Motor neuron (in vitro differentiated cells): ENCODE results near the gene GRAMD4. TPM values are rescaled to one million over a fixed set of nuclear protein-coding genes. Genes with fewer than 3 reads are reported as not detected.

ENCODE experiments used
- ATAC-seq, 8 experiments: fragments of 200-7000 bp; cut with Tn5 transposase; replicated peaks in 6 of 8; 2 replicates each; pipeline ENCODE4 v1.8.0; 2021; ENCODE audit warnings: mild to moderate bottlenecking in 8 of 8, moderate library complexity in 8 of 8
- H3K27ac ChIP-seq, 2 donors: fragments of 250-450 bp; sonication (Bioruptor Pico); 2 replicates each; pipeline ENCODE4 v1.9.0; 2021; ENCODE audit warnings: antibody characterized with exemption in 2 of 2, mild to moderate bottlenecking in 2 of 2, moderate library complexity in 1 of 2
- H3K4me1 ChIP-seq, 2 donors: fragments of 250-450 bp; sonication (Bioruptor Pico); replicated peaks in 1 of 2; 2 replicates each; pipeline ENCODE4 v1.6.1; 2021; ENCODE audit warnings: antibody characterized with exemption in 2 of 2, mild to moderate bottlenecking in 2 of 2, moderate library complexity in 1 of 2
- H3K4me3 ChIP-seq, 5 donors: fragments of 250-450 bp; sonication (Bioruptor Pico); 2 replicates each; pipeline ENCODE4 v1.9.0; 2021; ENCODE audit warnings: antibody characterized with exemption in 5 of 5, mild to moderate bottlenecking in 5 of 5, moderate library complexity in 4 of 5
- WGBS, 10 experiments: fragments of 450-650 bp; shearing (Covaris generic); methylation state at CpG; one replicate each; pipeline ENCODE4 v1.0.0; 2022; 5-methylcytosine and 5-hydroxymethylcytosine counted together
- in situ Hi-C, 9 experiments: fragments of 400-800 bp; cut with MboI; loops; one replicate each; pipeline ENCODE4 v1.15.0; 2021; ENCODE audit warnings: low sequenced_read_pairs in 9 of 9, low pct_unique_long_range_greater_than_20kb in 2 of 9; ENCODE audit not compliant: unreplicated experiment in 9 of 9
- total RNA-seq, 8 experiments: library from RNA; unstranded; fragments of 300-600 nt; gene quantifications; 2 replicates each; pipeline versions ENCODE4 v1.2.3 to v1.2.4, GENCODE V29; 2022

The GRAMD4 gene
- total RNA-seq, 8 experiments from 2014 or later: 4.3 to 28.8 (median 20.2) TPM

- Histone ChIP-seq H3K27ac (no peak overlapping the region), H3K4me1 (peaks cover 0 to 7% of the 10 kb centered on the region in 2 donors), H3K4me3 (no peak overlapping the region)
- 75 to 100% (median 99%) methylated on average over 2 to 12 of the region's 33 CpGs; no CpG with 5 or more reads in 5 of the 10 experiments for WGBS, 10 experiments
- in situ Hi-C loops: no loop called here
- no peak for ATAC-seq
These were observed 81.1 kb downstream of the GRAMD4 start for GRCh38 chr22:46701262-46701661.

GRCh38 chr22:46703171-46703995 lies 83.2 kb downstream of the GRAMD4 start:
- ATAC-seq: peak in 2 of 8 experiments; percentile 23 to 27
- Histone ChIP-seq H3K4me1 (peaks cover 0 to 7% of the 10 kb centered on the region in 2 donors), H3K27ac (no peak overlapping the region), H3K4me3 (no peak overlapping the region)
- WGBS, 10 experiments: 60 to 100% (median 86%) methylated on average over 1 to 5 of the region's 26 CpGs; no CpG with 5 or more reads in 6 of the 10 experiments
- in situ Hi-C loops: no loop called here

- 78 to 100% (median 83%) methylated on average over 1 to 5 of the region's 6 CpGs; no CpG with 5 or more reads in 5 of the 10 experiments for WGBS, 10 experiments
- Histone ChIP-seq H3K4me3 (no peak overlapping the region), H3K4me1 (peaks cover 0 to 7% of the 10 kb centered on the region in 2 donors), H3K27ac (no peak overlapping the region)
- in situ Hi-C loops: no loop called here
- no peak for ATAC-seq
These were observed 83.8 kb downstream of the GRAMD4 start for GRCh38 chr22:46703996-46704370.

GRCh38 chr22:46706060-46706459 lies 85.9 kb downstream of the GRAMD4 start:
- in situ Hi-C loops: no loop called here
- H3K4me3 ChIP-seq: no peak overlapping the region
- no peak for ATAC-seq
- H3K27ac ChIP-seq: no peak overlapping the region
- peaks cover 4 to 11% of the 10 kb centered on the region in 2 donors for H3K4me1 ChIP-seq
- WGBS, 10 experiments: 94 to 100% (median 100%) methylated on average over 1 to 3 of the region's 12 CpGs; no CpG with 5 or more reads in 6 of the 10 experiments

GRCh38 chr22:46707305-46707704 lies 87.1 kb downstream of the GRAMD4 start:
- Histone ChIP-seq H3K27ac (no peak overlapping the region), H3K4me1 (peaks cover 4 to 11% of the 10 kb centered on the region in 2 donors), H3K4me3 (no peak overlapping the region)
- in situ Hi-C loops: no loop called here
- ATAC-seq: no peak
- 100% methylated on average over 6 of the region's 13 CpGs; no CpG with 5 or more reads in 9 of the 10 experiments for WGBS, 10 experiments

- Histone ChIP-seq H3K4me1 (peaks cover 4 to 7% of the 10 kb centered on the region in 2 donors), H3K27ac (no peak overlapping the region), H3K4me3 (no peak overlapping the region)
- WGBS, 10 experiments: 83 to 100% (median 93%) methylated on average over 2 to 13 of the region's 32 CpGs; no CpG with 5 or more reads in 4 of the 10 experiments
- ATAC-seq: no peak
- in situ Hi-C loops: no loop called here
These were observed 87.8 kb downstream of the GRAMD4 start for GRCh38 chr22:46707827-46708570.

GRCh38 chr22:46708766-46709330 lies 88.7 kb downstream of the GRAMD4 start:
- in situ Hi-C loops: no loop called here

GRCh38 chr22:46710806-46711205 lies 90.6 kb downstream of the GRAMD4 start:
- peak overlapping the region in 1 of 2 donors; percentile 43 for H3K27ac ChIP-seq
- in situ Hi-C loops: no loop called here
- 0 to 90% (median 63%) methylated on average over 1 to 8 of the region's 11 CpGs; no CpG with 5 or more reads in 2 of the 10 experiments for whole genome bisulfite sequencing, 10 experiments
- peaks cover 4% of the 10 kb centered on the region in 2 donors for H3K4me1 ChIP-seq
- ATAC-seq: peak; percentile 72 to 100 (median 92)
- no peak overlapping the region for H3K4me3 ChIP-seq

More at GRCh38 chr22:46708766-46709330, 88.7 kb downstream of the GRAMD4 start:
- H3K27ac ChIP-seq: no peak overlapping the region
- ATAC-seq: no peak
- WGBS, 10 experiments: 61 to 100% (median 100%) methylated on average over 1 to 4 of the region's 17 CpGs; no CpG with 5 or more reads in 6 of the 10 experiments
- no peak overlapping the region for H3K4me3 ChIP-seq
- peaks cover 4% of the 10 kb centered on the region in 2 donors for H3K4me1 ChIP-seq

- in situ Hi-C loops: no loop called here
These were observed 92.1 kb downstream of the GRAMD4 start for GRCh38 chr22:46712288-46712687.

GRCh38 chr22:46714550-46714949 lies 94.4 kb downstream of the GRAMD4 start:
- Histone ChIP-seq H3K4me1 (peaks cover 4% of the 10 kb centered on the region in 2 donors), H3K4me3 (no peak overlapping the region), H3K27ac (no peak overlapping the region)
- WGBS, 10 experiments: 35 to 100% (median 92%) methylated on average over 1 to 4 of the region's 4 CpGs
- in situ Hi-C loops: no loop called here
- no peak for ATAC-seq

More at GRCh38 chr22:46712288-46712687, 92.1 kb downstream of the GRAMD4 start:
- 80 to 100% (median 94%) methylated on average over 2 to 8 of the region's 8 CpGs for WGBS, 10 experiments
- H3K4me1 ChIP-seq: peaks cover 4% of the 10 kb centered on the region in 2 donors
- no peak for ATAC-seq
- no peak overlapping the region for H3K27ac ChIP-seq
- no peak overlapping the region for H3K4me3 ChIP-seq

- Histone ChIP-seq H3K27ac (no peak overlapping the region), H3K4me1 (no peaks in the 10 kb centered on the region), H3K4me3 (no peak overlapping the region)
- in situ Hi-C loops: no loop called here
- WGBS, 10 experiments: 60 to 100% (median 86%) methylated on average over 1 to 7 of the region's 11 CpGs; no CpG with 5 or more reads in 6 of the 10 experiments
- ATAC-seq: no peak
These were observed 99.7 kb downstream of the GRAMD4 start for GRCh38 chr22:46719921-46720320.

- no peak overlapping the region for H3K27ac ChIP-seq
- peaks cover 0 to 8% of the 10 kb centered on the region in 2 donors for H3K4me1 ChIP-seq
- in situ Hi-C loops: no loop called here
- WGBS, 10 experiments: 40 to 90% (median 74%) methylated on average over 1 to 13 of the region's 16 CpGs; no CpG with 5 or more reads in 5 of the 10 experiments
- no peak overlapping the region for H3K4me3 ChIP-seq
- ATAC-seq: peak in 6 of 8 experiments; percentile 22 to 73 (median 50)
These were observed 101.4 kb downstream of the GRAMD4 start for GRCh38 chr22:46721501-46722085.
